H1 (cell line): ENCODE measurements around the gene STX2. TPM values are rescaled to one million over a fixed set of nuclear protein-coding genes. Genes with fewer than 3 reads are reported as not detected.

Source experiments
- CTCF ChIA-PET: fragments of 300-600 bp; sonication (Branson Sonifier 250); formaldehyde crosslinking; loops from one replicate; lab custom pipeline; 2021; ENCODE audit not compliant: partially characterized antibody; lab: Charles Lee
- POLR2A ChIA-PET: fragments of 300-600 bp; sonication (Branson Sonifier 250); formaldehyde crosslinking; loops from one replicate; lab custom pipeline; 2021; ENCODE audit warnings: inconsistent platforms; ENCODE audit not compliant: partially characterized antibody; lab: Charles Lee
- DNase-seq, 2 experiments: peaks; one replicate each; pipeline versions ENCODE4 v3.0.0 to v3.0.0-alpha.2; 2010 to 2022; ENCODE audit warnings: low spot score in 2 of 2, low read depth in 1 of 2, mixed read lengths in 1 of 2
- FAIRE-seq: peaks from 2 replicates; lab custom pipeline; 2011; peaks lifted over from hg19 to GRCh38; lab: Jason Lieb, UNC
- H2AFZ ChIP-seq: 2 replicates; pipeline ENCODE4 v1.8.1; 2012; ENCODE audit warnings: low read length, inconsistent platforms
- H2AK5ac ChIP-seq: 2 replicates; pipeline ENCODE4 v1.6.1; 2013; ENCODE audit warnings: low read depth, low read length
- H2BK120ac ChIP-seq: replicated peaks from 2 replicates; pipeline ENCODE3; 2013; ENCODE audit warnings: low read depth, low read length, inconsistent platforms
- H2BK12ac ChIP-seq: 2 replicates; pipeline ENCODE4 v1.6.1; 2013; ENCODE audit warnings: low read depth, low read length
- H2BK15ac ChIP-seq: 2 replicates; pipeline ENCODE4 v1.6.1; 2013; ENCODE audit warnings: low read length
- H2BK20ac ChIP-seq: 2 replicates; pipeline ENCODE4 v1.6.1; 2013; ENCODE audit warnings: low read length
- H2BK5ac ChIP-seq: 2 replicates; pipeline ENCODE4 v1.6.1; 2013; ENCODE audit warnings: low read depth, low read length
- H3K14ac ChIP-seq: 2 replicates; pipeline ENCODE4 v1.6.1; 2013; ENCODE audit warnings: inconsistent platforms; ENCODE audit not compliant: insufficient read length
- H3K18ac ChIP-seq: 2 replicates; pipeline ENCODE4 v1.6.1; 2013; ENCODE audit warnings: low read length; ENCODE audit errors: extremely low read depth
- H3K23ac ChIP-seq: 2 replicates; pipeline ENCODE4 v1.6.1; 2013; ENCODE audit warnings: inconsistent platforms; ENCODE audit not compliant: insufficient read length
- H3K23me2 ChIP-seq: 2 replicates; pipeline ENCODE4 v1.6.1; 2013; ENCODE audit warnings: low read depth, low read length
- H3K27ac ChIP-seq: 2 replicates; pipeline ENCODE4 v1.6.1; 2011; ENCODE audit warnings: low read depth, low read length, inconsistent platforms
- H3K27me3 ChIP-seq, 4 experiments: replicated peaks in 1 of 4; 1 replicate in 1 of 4; 2 replicates in 3 of 4; pipeline versions ENCODE4 v1.6.1 to v1.8.1; 2011 to 2013; ENCODE audit warnings: low read length in 3 of 4, mild to moderate bottlenecking in 3 of 4, inconsistent platforms in 2 of 4, mixed read lengths in 2 of 4, moderate library complexity in 1 of 4; ENCODE audit not compliant: control insufficient read depth in 3 of 4, insufficient read depth in 3 of 4; ENCODE audit errors: extremely low read depth in 1 of 4
- H3K36me3 ChIP-seq, 4 experiments: 2 replicates each; pipeline versions ENCODE4 v1.6.1 to v1.8.1; 2011 to 2013; ENCODE audit warnings: mild to moderate bottlenecking in 4 of 4, low read length in 3 of 4, moderate library complexity in 2 of 4, control low read depth in 1 of 4, inconsistent platforms in 1 of 4; ENCODE audit not compliant: insufficient read depth in 4 of 4, control insufficient read depth in 2 of 4
- H3K4ac ChIP-seq: replicated peaks from 2 replicates; pipeline ENCODE3; 2013; ENCODE audit warnings: low read length, low read depth, mixed read lengths, inconsistent platforms; ENCODE audit not compliant: insufficient read length
- H3K4me1 ChIP-seq, 4 experiments: replicated peaks in 1 of 4; 1 replicate in 1 of 4; 2 replicates in 3 of 4; pipeline versions ENCODE4 v1.6.1 to v1.8.1; 2011 to 2013; ENCODE audit warnings: low read length in 3 of 4, inconsistent platforms in 2 of 4, mixed read lengths in 1 of 4; ENCODE audit not compliant: insufficient read depth in 4 of 4, control insufficient read depth in 3 of 4
- H3K4me2 ChIP-seq, 2 experiments: 2 replicates each; pipeline versions ENCODE4 v1.6.1 to v1.8.1; 2011 to 2013; ENCODE audit warnings: low read depth in 2 of 2, low read length in 2 of 2, control low read depth in 1 of 2, inconsistent platforms in 1 of 2, mild to moderate bottlenecking in 1 of 2; ENCODE audit not compliant: insufficient read depth in 1 of 2
- H3K4me3 ChIP-seq, 4 experiments: fragments of 200-600, 300-600 bp in 1 of 4; sonication (generic), shearing (Covaris generic), sonication (Bioruptor Twin) in 1 of 4; 2 replicates each; pipeline versions ENCODE4 v1.5.1 to v1.8.1; 2011 to 2016; ENCODE audit warnings: low read length in 4 of 4, low read depth in 3 of 4, control low read depth in 2 of 4, inconsistent platforms in 2 of 4, mild to moderate bottlenecking in 2 of 4, mixed read lengths in 1 of 4, moderate library complexity in 1 of 4; ENCODE audit not compliant: insufficient read depth in 2 of 4; ENCODE audit errors: extremely low read depth in 1 of 4
- H3K56ac ChIP-seq: replicated peaks from 2 replicates; pipeline ENCODE3; 2013; ENCODE audit warnings: low read depth, mild to moderate bottlenecking, mixed read lengths, low read length, inconsistent platforms; ENCODE audit not compliant: insufficient read length
- H3K79me1 ChIP-seq: 2 replicates; pipeline ENCODE4 v1.6.1; 2013; ENCODE audit warnings: low read depth, low read length, control low read depth
- H3K79me2 ChIP-seq, 2 experiments: 2 replicates each; pipeline versions ENCODE4 v1.6.1 to v1.8.1; 2012 to 2013; ENCODE audit warnings: low read length in 2 of 2, mild to moderate bottlenecking in 2 of 2, inconsistent platforms in 1 of 2; ENCODE audit not compliant: insufficient read depth in 2 of 2, control insufficient read depth in 1 of 2
- H3K9ac ChIP-seq, 4 experiments: replicated peaks in 1 of 4; 1 replicate in 1 of 4; 2 replicates in 3 of 4; pipeline versions ENCODE4 v1.6.1 to v1.8.1; 2011 to 2013; ENCODE audit warnings: low read depth in 3 of 4, low read length in 3 of 4, control low read depth in 2 of 4, mild to moderate bottlenecking in 2 of 4, moderate library complexity in 2 of 4, inconsistent platforms in 1 of 4; ENCODE audit errors: extremely low read depth in 1 of 4
- H3K9me3 ChIP-seq, 2 experiments: 2 replicates each; pipeline versions ENCODE4 v1.6.1 to v1.8.1; 2012 to 2013; ENCODE audit warnings: mild to moderate bottlenecking in 2 of 2, moderate library complexity in 2 of 2, control low read depth in 1 of 2, inconsistent platforms in 1 of 2, low read depth in 1 of 2, low read length in 1 of 2, mixed read lengths in 1 of 2; ENCODE audit not compliant: insufficient read depth in 2 of 2
- H4K20me1 ChIP-seq, 2 experiments: replicated peaks in 1 of 2; 2 replicates each; pipeline versions ENCODE3 to v1.8.1; 2011 to 2013; ENCODE audit warnings: inconsistent platforms in 2 of 2, low read length in 2 of 2, mild to moderate bottlenecking in 1 of 2; ENCODE audit not compliant: insufficient read depth in 2 of 2, control insufficient read depth in 1 of 2
- H4K5ac ChIP-seq: 2 replicates; pipeline ENCODE4 v1.6.1; 2013; ENCODE audit warnings: low read length, low read depth, mixed read lengths, inconsistent platforms; ENCODE audit not compliant: insufficient read length
- H4K8ac ChIP-seq: 2 replicates; pipeline ENCODE4 v1.8.0; 2013; ENCODE audit warnings: mild to moderate bottlenecking, moderate library complexity, low read length, inconsistent platforms; ENCODE audit not compliant: insufficient read depth; ENCODE audit errors: extremely low read depth
- H4K91ac ChIP-seq: replicated peaks from 2 replicates; pipeline ENCODE3; 2013; ENCODE audit warnings: low read length, mixed read lengths, inconsistent platforms; ENCODE audit not compliant: insufficient read length
- BCL11A ChIP-seq, 2 experiments: IDR thresholded peaks; one replicate each; pipeline ENCODE4 v1.6.1; 2011; ENCODE audit warnings: low read depth in 2 of 2, low read length in 2 of 2, mild to moderate bottlenecking in 2 of 2
- CBX5 ChIP-seq: fragments of 300-800, 300-1000 bp; sonication (generic); IDR thresholded peaks from 2 replicates; pipeline ENCODE4 v1.7.1; 2016; ENCODE audit warnings: antibody characterized with exemption, low read length, low read depth
- CEBPB ChIP-seq: IDR thresholded peaks from 2 replicates; pipeline ENCODE4 v1.6.1; 2012; ENCODE audit warnings: low read depth, low read length
- GTF2F1 ChIP-seq: IDR thresholded peaks from 2 replicates; pipeline ENCODE4 v1.6.1; 2012; ENCODE audit warnings: low read depth, low read length, improper control_type of control experiment, borderline replicate concordance
- HDAC2 ChIP-seq, 2 experiments: fragments of 300-600 bp in 1 of 2; sonication (generic) in 1 of 2; IDR thresholded peaks; 2 replicates each; pipeline ENCODE4 v1.6.1; 2011 to 2012; ENCODE audit warnings: low read depth in 2 of 2, low read length in 2 of 2, mild to moderate bottlenecking in 2 of 2, moderate library complexity in 2 of 2, borderline replicate concordance in 1 of 2, inconsistent platforms in 1 of 2
- HDAC6 ChIP-seq: IDR thresholded peaks from one replicate; pipeline ENCODE4 v1.7.1; 2012; ENCODE audit warnings: low read depth, mild to moderate bottlenecking, inconsistent platforms, low read length, moderate library complexity
- KDM5A ChIP-seq: fragments of 200-600 bp; IDR thresholded peaks from 2 replicates; pipeline ENCODE4 v1.7.1; 2012; ENCODE audit warnings: mild to moderate bottlenecking, low read length, inconsistent platforms, mixed read lengths
- MAX ChIP-seq: IDR thresholded peaks from 2 replicates; pipeline ENCODE4 v1.6.1; 2012; ENCODE audit warnings: inconsistent platforms
- POLR2A ChIP-seq, 2 experiments: IDR thresholded peaks; 1 replicate in 1 of 2; 2 replicates in 1 of 2; pipeline ENCODE4 v1.6.1; 2011; ENCODE audit warnings: low read depth in 2 of 2, low read length in 2 of 2, mild to moderate bottlenecking in 2 of 2; ENCODE audit errors: control extremely low read depth in 1 of 2
- RAD21 ChIP-seq, 2 experiments: IDR thresholded peaks in 1 of 2; conservative IDR thresholded peaks in 1 of 2; 2 replicates each; pipeline ENCODE4 v1.6.1; 2011; ENCODE audit warnings: low read depth in 2 of 2, low read length in 2 of 2, improper control_type of control experiment in 1 of 2, inconsistent platforms in 1 of 2, mild to moderate bottlenecking in 1 of 2, moderate library complexity in 1 of 2
- SUZ12 ChIP-seq: fragments of 200-600 bp; sonication (generic); IDR thresholded peaks from 2 replicates; pipeline ENCODE4 v1.6.1; 2012; ENCODE audit warnings: mild to moderate bottlenecking, inconsistent platforms, low read length, moderate library complexity, mixed read lengths
- TAF7 ChIP-seq: optimal IDR thresholded peaks from 2 replicates; pipeline ENCODE3; 2011; ENCODE audit warnings: low read depth, mild to moderate bottlenecking, inconsistent platforms, low read length, moderate library complexity, borderline replicate concordance
- TBP ChIP-seq: IDR thresholded peaks from 2 replicates; pipeline ENCODE4 v1.6.1; 2011; ENCODE audit warnings: low read depth, low read length, improper control_type of control experiment
- WGBS, 2 experiments: shearing (Covaris generic) in 1 of 2; methylation state at CpG; one replicate each; pipeline versions ENCODE4 v1.1.6 to v1.1.7; 2013 to 2015; ENCODE audit warnings: low lambda C conversion rate in 2 of 2, mixed read lengths in 2 of 2, inconsistent platforms in 1 of 2, low coverage in 1 of 2, missing lambda C conversion rate in 1 of 2; ENCODE audit not compliant: insufficient replicate concordance in 2 of 2, insufficient coverage in 1 of 2, insufficient read length in 1 of 2; ENCODE audit errors: extremely low coverage in 1 of 2, missing lambda C conversion rate in 1 of 2; 5-methylcytosine and 5-hydroxymethylcytosine counted together
- polyA plus RNA-seq, 7 experiments: library from polyadenylated mRNA; depleted of rRNA in 3 of 7; stranded (reverse) in 5 of 7; unstranded in 2 of 7; fragments of >200 nt in 5 of 7; fragments of 200-250 nt in 2 of 7; gene quantifications; 1 replicate in 5 of 7; 2 replicates in 1 of 7; 4 replicates in 1 of 7; pipeline versions ENCODE4 v1.2.1 to v1.2.3, GENCODE V29; 2011 to 2013; ENCODE audit warnings: missing spikeins in 2 of 7, mixed read lengths in 2 of 7
- total RNA-seq: library from RNA; stranded (reverse); fragmentation: NEBNext Ultra II Directional; extraction: Animal tissue kit (Norgen Biotek cat#: 25700); gene quantifications from 2 replicates; pipeline ENCODE4 v1.2.1, GENCODE V29; 2021
- TF ChIP-seq, protein P1 (sequence below): IDR thresholded peaks from 2 replicates; pipeline ENCODE4 v1.6.1; 2012; ENCODE audit warnings: inconsistent platforms

The STX2 gene
- total and polyA plus RNA-seq, 2 of the 8 experiments (the other 6 are each of a cell fraction or from before 2014, with no cell fraction given): 20.0 to 26.3 TPM

DNA sequence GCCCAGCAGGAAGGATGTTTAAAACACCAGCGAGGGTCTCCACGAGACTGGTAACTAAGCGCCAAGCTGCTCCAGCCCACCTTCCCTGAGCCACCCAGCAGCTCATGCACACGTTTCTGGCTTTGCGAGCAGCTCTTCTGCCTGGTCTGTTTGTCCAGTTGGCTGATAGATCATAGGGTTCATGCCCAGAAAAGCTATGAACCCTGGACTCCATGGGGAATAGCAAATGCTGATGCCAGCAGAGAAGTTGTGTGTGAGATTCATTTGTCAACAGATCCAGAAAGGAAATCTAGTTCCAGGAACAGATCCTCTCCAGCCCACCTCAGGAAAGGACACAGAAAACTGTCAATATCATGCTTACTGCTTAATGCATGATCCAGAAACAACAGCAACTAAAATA, 94.8 kb downstream of the STX2 start:
- H2BK15ac ChIP-seq: no peak overlapping the region
- CTCF ChIA-PET: interaction anchor here (0.8 to 1.2 kb wide), 3 partner anchors 8 to 697 kb away, joined by 3 to 4 read pairs (median 3); no protein-coding TSS in a partner anchor
- H3K4me3 ChIP-seq: no peak overlapping the region
- POLR2A ChIA-PET: no interaction called here
- H2BK5ac ChIP-seq: no peak overlapping the region
- FAIRE-seq (no peak), DNase-seq (no peak)
- no peak overlapping the region for H3K4ac ChIP-seq
- H4K91ac ChIP-seq: no peak overlapping the region
- H3K18ac ChIP-seq: no peak overlapping the region
- H2BK12ac ChIP-seq: no peak overlapping the region
- no peak overlapping the region for H3K23ac ChIP-seq
- no peak overlapping the region for H2BK20ac ChIP-seq
- no peak overlapping the region for H3K4me2 ChIP-seq
- no peak overlapping the region for H2AK5ac ChIP-seq
- H3K36me3 ChIP-seq: no peaks in the 10 kb centered on the region
- no peak overlapping the region for H2AFZ ChIP-seq
- H3K79me2 ChIP-seq: no peaks in the 10 kb centered on the region
- no peaks in the 10 kb centered on the region for H3K27me3 ChIP-seq
- no peak overlapping the region for H3K27ac ChIP-seq
- H3K9me3 ChIP-seq: no peaks in the 10 kb centered on the region
- H3K23me2 ChIP-seq: no peaks in the 10 kb centered on the region
- no peak overlapping the region for H3K56ac ChIP-seq
- H2BK120ac ChIP-seq: no peak overlapping the region
- no peak overlapping the region for H3K9ac ChIP-seq
- WGBS, 2 experiments: 69% methylated on average over 5 of the region's 5 CpGs; no CpG with 5 or more reads in 1 of the 2 experiments
- no peak overlapping the region for H4K5ac ChIP-seq
- no peak overlapping the region for H3K14ac ChIP-seq
- no peak overlapping the region for H4K8ac ChIP-seq
- H3K79me1 ChIP-seq: no peaks in the 10 kb centered on the region
- peaks cover 0 to 1% of the 10 kb centered on the region in 2 experiments for H4K20me1 ChIP-seq
- no peaks in the 10 kb centered on the region; a peak in 1 of 7 replicates for H3K4me1 ChIP-seq
- TF ChIP-seq CBX5: no peak
- no peak for TF ChIP-seq KDM5A
- no peak for TF ChIP-seq HDAC2 (IDR thresholded peaks at IDR 0.05; ENCODE audit: borderline replicate concordance in 1 of 2, low read depth in 2 of 2, low read length in 2 of 2)
- TF ChIP-seq, protein P1, sequence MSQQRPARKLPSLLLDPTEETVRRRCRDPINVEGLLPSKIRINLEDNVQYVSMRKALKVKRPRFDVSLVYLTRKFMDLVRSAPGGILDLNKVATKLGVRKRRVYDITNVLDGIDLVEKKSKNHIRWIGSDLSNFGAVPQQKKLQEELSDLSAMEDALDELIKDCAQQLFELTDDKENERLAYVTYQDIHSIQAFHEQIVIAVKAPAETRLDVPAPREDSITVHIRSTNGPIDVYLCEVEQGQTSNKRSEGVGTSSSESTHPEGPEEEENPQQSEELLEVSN: no peak
- TF ChIP-seq GTF2F1: no peak
- TF ChIP-seq HDAC6: no peak
- no peak for TF ChIP-seq MAX
- TF ChIP-seq POLR2A (IDR thresholded peaks at IDR 0.05; ENCODE audit: control extremely low read depth in 1 of 2, low read depth in 2 of 2, low read length in 2 of 2): no peak
- TF ChIP-seq BCL11A (IDR thresholded peaks at IDR 0.05; ENCODE audit: low read depth in 2 of 2, low read length in 2 of 2): no peak
- TF ChIP-seq RAD21 (IDR thresholded peaks at IDR 0.05 in 1 of 2, conservative IDR thresholded peaks at IDR 0.05 in 1 of 2; ENCODE audit: low read depth in 2 of 2, low read length in 2 of 2): no peak
- TF ChIP-seq CEBPB: no peak
- TF ChIP-seq SUZ12: no peak
- no peak for TF ChIP-seq TAF7
- TF ChIP-seq TBP: no peak
